Nucleus accumbens (tissue), 56 donors: Measurements from ENCODE around the gene C1orf159.
"Not testable (repeated sequence)": the region's sequence is repeated elsewhere in the genome, so short reads cannot be mapped to it uniquely, and the experiment has no call there.

Experiments used
- DNase-seq, 56 donors: peaks; one replicate each; lab custom pipeline; 2025; lab: John Stamatoyannopoulos, UW

C1orf159 gene

GRCh38 chr1:1083416-1084371 is 32.2 kb downstream of the C1orf159 start:
- DNase-seq, result no peak

GRCh38 chr1:1082776-1083415 is 33.0 kb downstream of the C1orf159 start:
- no peak for DNase-seq

- DNase-seq, result no peak
Measured at GRCh38 chr1:1082239-1082775, 33.6 kb downstream of the C1orf159 start.

GRCh38 chr1:1081311-1082238 is 34.3 kb downstream of the C1orf159 start:
- no peak for DNase-seq

- no peak for DNase-seq
Measured at GRCh38 chr1:1080951-1081310, 35.0 kb downstream of the C1orf159 start.

- DNase-seq, result peak in 6 of 56 donors; percentile 5 to 66 (median 38)
Measured at GRCh38 chr1:1080122-1080757, 35.6 kb downstream of the C1orf159 start.

- DNase-seq, result peak in 1 of 56 donors; percentile 66
Measured at GRCh38 chr1:1079408-1080121, 36.3 kb downstream of the C1orf159 start.

- not testable (repeated sequence) for DNase-seq
Measured at GRCh38 chr1:1077396-1077795, 38.5 kb downstream of the C1orf159 start.

- DNase-seq, result no peak
Measured at GRCh38 chr1:1075148-1075935, 40.5 kb downstream of the C1orf159 start.

- no peak for DNase-seq
Measured at GRCh38 chr1:1074631-1075147, 41.2 kb downstream of the C1orf159 start.

GRCh38 chr1:1073743-1074587 is 41.9 kb downstream of the C1orf159 start, which contains the start of gene RNF223:
Gene RNF223, minus strand, starts transcription at chr1:1074306. Its CDS starts 1,740 bp downstream, at chr1:1072566.
- no peak for DNase-seq

GRCh38 chr1:1072849-1073742 is 42.8 kb downstream of the C1orf159 start:
- DNase-seq, result no peak

GRCh38 chr1:1072299-1072848 is 43.5 kb downstream of the C1orf159 start:
- no peak for DNase-seq

- no peak for DNase-seq
Measured at GRCh38 chr1:1071486-1072298, 44.2 kb downstream of the C1orf159 start.
